Motor neuron (in vitro differentiated cells): ENCODE results near the gene OTOP3. TPM values are rescaled to one million over a fixed set of nuclear protein-coding genes. Genes with fewer than 3 reads are reported as not detected.

Experiments
- ATAC-seq, 8 experiments: fragments of 200-7000 bp; cut with Tn5 transposase; replicated peaks in 6 of 8; 2 replicates each; pipeline ENCODE4 v1.8.0; 2021; ENCODE audit warnings: mild to moderate bottlenecking in 8 of 8, moderate library complexity in 8 of 8
- H3K27ac ChIP-seq, 2 donors: fragments of 250-450 bp; sonication (Bioruptor Pico); 2 replicates each; pipeline ENCODE4 v1.9.0; 2021; ENCODE audit warnings: antibody characterized with exemption in 2 of 2, mild to moderate bottlenecking in 2 of 2, moderate library complexity in 1 of 2
- H3K4me1 ChIP-seq, 2 donors: fragments of 250-450 bp; sonication (Bioruptor Pico); replicated peaks in 1 of 2; 2 replicates each; pipeline ENCODE4 v1.6.1; 2021; ENCODE audit warnings: antibody characterized with exemption in 2 of 2, mild to moderate bottlenecking in 2 of 2, moderate library complexity in 1 of 2
- H3K4me3 ChIP-seq, 5 donors: fragments of 250-450 bp; sonication (Bioruptor Pico); 2 replicates each; pipeline ENCODE4 v1.9.0; 2021; ENCODE audit warnings: antibody characterized with exemption in 5 of 5, mild to moderate bottlenecking in 5 of 5, moderate library complexity in 4 of 5
- WGBS, 10 experiments: fragments of 450-650 bp; shearing (Covaris generic); methylation state at CpG; one replicate each; pipeline ENCODE4 v1.0.0; 2022; 5-methylcytosine and 5-hydroxymethylcytosine counted together
- in situ Hi-C, 9 experiments: fragments of 400-800 bp; cut with MboI; loops; one replicate each; pipeline ENCODE4 v1.15.0; 2021; ENCODE audit warnings: low sequenced_read_pairs in 9 of 9, low pct_unique_long_range_greater_than_20kb in 2 of 9; ENCODE audit not compliant: unreplicated experiment in 9 of 9
- total RNA-seq, 8 experiments: library from RNA; unstranded; fragments of 300-600 nt; gene quantifications; 2 replicates each; pipeline versions ENCODE4 v1.2.3 to v1.2.4, GENCODE V29; 2022

OTOP3 gene
- total RNA-seq, 8 experiments from 2014 or later = 0.10 to 0.38 (median 0.11) TPM; not detected in 5

GRCh38 chr17:74921026-74921681, 14.5 kb upstream of the OTOP3 start:
- in situ Hi-C loops = no loop called here

GRCh38 chr17:74921769-74922168, 13.9 kb upstream of the OTOP3 start:
- 80 to 100% (median 100%) methylated on average over 1 of the region's 2 CpGs; no CpG with 5 or more reads in 7 of the 10 experiments for WGBS, 10 experiments
- Histone ChIP-seq H3K4me1 (peaks cover 23 to 34% of the 10 kb centered on the region in 2 donors), H3K27ac (no peak overlapping the region), H3K4me3 (no peak overlapping the region)
- in situ Hi-C loops = no loop called here
- ATAC-seq = no peak

More at GRCh38 chr17:74921026-74921681, 14.5 kb upstream of the OTOP3 start:
- peak; percentile 4 to 53 (median 31) for ATAC-seq
- Histone ChIP-seq H3K4me3 (no peak overlapping the region), H3K27ac (no peak overlapping the region), H3K4me1 (peaks cover 23 to 34% of the 10 kb centered on the region in 2 donors)
- 52% methylated on average over 4 of the region's 19 CpGs; no CpG with 5 or more reads in 9 of the 10 experiments for WGBS, 10 experiments

GRCh38 chr17:74922172-74922571, 13.5 kb upstream of the OTOP3 start:
- peaks cover 23 to 34% of the 10 kb centered on the region in 2 donors for H3K4me1 ChIP-seq
- 0 to 100% (median 50%) methylated on average over 1 to 2 of the region's 6 CpGs; no CpG with 5 or more reads in 7 of the 10 experiments for WGBS, 10 experiments
- ATAC-seq = peak in 3 of 8 experiments; percentile 14 to 19 (median 16)
- in situ Hi-C loops = no loop called here
- no peak overlapping the region for H3K4me3 ChIP-seq
- H3K27ac ChIP-seq = no peak overlapping the region

- WGBS, 10 experiments = 20% methylated on average over 1 of the region's 57 CpGs; no CpG with 5 or more reads in 9 of the 10 experiments
- peak; percentile 19 to 73 (median 60) for ATAC-seq
- Histone ChIP-seq H3K4me1 (peaks cover 23 to 34% of the 10 kb centered on the region in 2 donors), H3K27ac (no peak within 1 kb of the TSS), H3K4me3 (peak within 1 kb of the TSS; percentile 9 to 33 (median 31))
- in situ Hi-C loops = no loop called here
Observed at GRCh38 chr17:74922694-74923537, 12.8 kb upstream of the OTOP3 start, which contains the start of gene USH1G. Gene USH1G, minus strand, starts transcription at chr17:74923255. Its CDS starts 182 bp downstream, at chr17:74923073.

GRCh38 chr17:74923538-74924249, 12.0 kb upstream of the OTOP3 start:
- Histone ChIP-seq H3K4me1 (peaks cover 23 to 34% of the 10 kb centered on the region in 2 donors), H3K4me3 (peak overlapping the region; percentile 9 to 33 (median 31)), H3K27ac (no peak overlapping the region)
- WGBS, 10 experiments = 7% methylated on average over 3 of the region's 59 CpGs; no CpG with 5 or more reads in 9 of the 10 experiments
- in situ Hi-C loops = no loop called here
- peak; percentile 53 to 86 (median 64) for ATAC-seq

- Histone ChIP-seq H3K27ac (no peak within 1 kb of the TSS), H3K4me3 (peak within 1 kb of the TSS; percentile 9 to 33 (median 31)), H3K4me1 (peaks cover 23 to 34% of the 10 kb centered on the region in 2 donors)
- 0 to 20% (median 2%) methylated on average over 3 to 14 of the region's 54 CpGs; no CpG with 5 or more reads in 5 of the 10 experiments for WGBS, 10 experiments
- ATAC-seq = no peak
- in situ Hi-C loops = no loop called here
Observed at GRCh38 chr17:74924250-74924948, 11.3 kb upstream of the OTOP3 start, which contains the start of gene OTOP2. Gene OTOP2, plus strand, starts transcription at chr17:74924273. Its CDS starts 360 bp downstream, at chr17:74924633.

GRCh38 chr17:74925242-74925641, 10.5 kb upstream of the OTOP3 start:
- Histone ChIP-seq H3K4me1 (peaks cover 23 to 34% of the 10 kb centered on the region in 2 donors), H3K4me3 (no peak overlapping the region), H3K27ac (no peak overlapping the region)
- no peak for ATAC-seq
- in situ Hi-C loops = no loop called here
- 72% methylated on average over 2 of the region's 3 CpGs; no CpG with 5 or more reads in 9 of the 10 experiments for WGBS, 10 experiments

- 15 to 71% (median 60%) methylated on average over 1 to 6 of the region's 6 CpGs; no CpG with 5 or more reads in 5 of the 10 experiments for WGBS, 10 experiments
- Histone ChIP-seq H3K4me3 (no peak overlapping the region), H3K4me1 (peaks cover 1 to 10% of the 10 kb centered on the region in 2 donors), H3K27ac (no peak overlapping the region)
- in situ Hi-C loops = no loop called here
- ATAC-seq = no peak
Observed at GRCh38 chr17:74928786-74929185, 6.9 kb upstream of the OTOP3 start.

GRCh38 chr17:74930535-74931036, 5.1 kb upstream of the OTOP3 start:
- no peak for ATAC-seq
- Histone ChIP-seq H3K4me1 (peaks cover 4 to 5% of the 10 kb centered on the region in 2 donors), H3K27ac (no peak overlapping the region), H3K4me3 (no peak overlapping the region)
- 73 to 100% (median 93%) methylated on average over 3 to 5 of the region's 24 CpGs; no CpG with 5 or more reads in 5 of the 10 experiments for WGBS, 10 experiments
- in situ Hi-C loops = no loop called here

- Histone ChIP-seq H3K4me3 (no peak overlapping the region), H3K27ac (no peak overlapping the region), H3K4me1 (peaks cover 5 to 7% of the 10 kb centered on the region in 2 donors)
- 20 to 60% methylated on average over 1 of the region's 3 CpGs; no CpG with 5 or more reads in 8 of the 10 experiments for WGBS, 10 experiments
- in situ Hi-C loops = no loop called here
- no peak for ATAC-seq
Observed at GRCh38 chr17:74935048-74935447, 650 bp upstream of the OTOP3 start.

GRCh38 chr17:74936470-74936799, 737 bp downstream of the OTOP3 start:
- no peak for ATAC-seq
- peaks cover 5 to 7% of the 10 kb centered on the region in 2 donors for H3K4me1 ChIP-seq
- no peak overlapping the region for H3K4me3 ChIP-seq
- in situ Hi-C loops = no loop called here
- WGBS, 10 experiments = 0 to 29% (median 20%) methylated on average over 1 to 3 of the region's 12 CpGs; no CpG with 5 or more reads in 5 of the 10 experiments
- no peak overlapping the region for H3K27ac ChIP-seq
